K562 (cell line): ENCODE results near the gene GPT2. TPM values are rescaled to one million over a fixed set of nuclear protein-coding genes. Genes with fewer than 3 reads are reported as not detected.

ENCODE experiments used
- ATAC-seq: fragments of 200-7000 bp; cut with Tn5 transposase; 3 replicates; pipeline ENCODE4 v1.9.1; 2020; ENCODE audit warnings: moderate library complexity
- BruUV-seq: library from RNA; stranded (reverse); fragments of 400-500 nt; replicated peaks from 2 replicates; lab custom pipeline; 2021; lab: Mats Ljungman, UMichigan
- CTCF ChIA-PET: fragments of 300-600 bp; formaldehyde crosslinking; extraction: SDS; loops from one replicate; lab custom pipeline; 2021; ENCODE audit warnings: low intra/inter-chr PET ratio; lab: Yijun Ruan, JAX
- POLR2A ChIA-PET: fragments of 300-600, 350-650 bp; sonication (Branson Sonifier 250); formaldehyde crosslinking; extraction: SDS; loops from one replicate; lab custom pipeline; 2021; ENCODE audit warnings: antibody characterized with exemption, inconsistent platforms; lab: Yijun Ruan, JAX
- DNase-seq, 4 experiments: peaks; one replicate each; pipeline versions ENCODE4 v3.0.0 to v3.0.0-alpha.2; 2011 to 2018; ENCODE audit warnings: low spot score in 3 of 4, mixed read lengths in 3 of 4; ENCODE audit errors: extremely low read depth in 1 of 4
- FAIRE-seq: peaks from 2 replicates; lab custom pipeline; 2011; peaks lifted over from hg19 to GRCh38; lab: Jason Lieb, UNC
- H2AFZ ChIP-seq: 2 replicates; pipeline ENCODE4 v1.6.0; 2011; ENCODE audit warnings: low read depth, low read length, control low read depth, inconsistent platforms
- H3K27ac ChIP-seq: fragments of 200-600 bp; 3 replicates; pipeline ENCODE4 v1.8.0; 2011; ENCODE audit warnings: low read depth, mild to moderate bottlenecking, control low read depth, inconsistent platforms, low read length, moderate library complexity, mixed read lengths; ENCODE audit errors: extremely low read depth
- H3K27me3 ChIP-seq, 2 experiments: fragments of 300-600 bp in 1 of 2; 2 replicates in 1 of 2; 3 replicates in 1 of 2; pipeline versions ENCODE4 v1.6.0 to v1.8.0; 2011; ENCODE audit warnings: inconsistent platforms in 2 of 2, low read length in 2 of 2, mild to moderate bottlenecking in 1 of 2, mixed read lengths in 1 of 2, moderate library complexity in 1 of 2; ENCODE audit not compliant: control insufficient read depth in 2 of 2, insufficient read depth in 2 of 2
- H3K36me3 ChIP-seq: fragments of 300-600 bp; 3 replicates; pipeline ENCODE4 v1.8.0; 2011; ENCODE audit warnings: mild to moderate bottlenecking, low read length, inconsistent platforms; ENCODE audit not compliant: control insufficient read depth, insufficient read depth
- H3K4me1 ChIP-seq, 2 experiments: fragments of 200-600 bp in 1 of 2; replicated peaks in 1 of 2; 2 replicates in 1 of 2; 3 replicates in 1 of 2; pipeline versions ENCODE4 v1.5.1 to v1.8.0; 2011; ENCODE audit warnings: inconsistent platforms in 2 of 2, low read length in 2 of 2, mild to moderate bottlenecking in 1 of 2, mixed read lengths in 1 of 2, moderate library complexity in 1 of 2; ENCODE audit not compliant: control insufficient read depth in 2 of 2, insufficient read depth in 2 of 2
- H3K4me2 ChIP-seq: 2 replicates; pipeline ENCODE4 v1.6.1; 2011; ENCODE audit warnings: low read length, control low read depth, inconsistent platforms, mixed read lengths; ENCODE audit not compliant: insufficient read depth
- H3K4me3 ChIP-seq: fragments of 200-600 bp; sonication (generic), shearing (Covaris generic); 2 replicates; pipeline ENCODE4 v1.5.1; 2016; ENCODE audit warnings: control low read depth, inconsistent platforms
- H3K79me2 ChIP-seq: fragments of 200-600 bp; 3 replicates; pipeline ENCODE4 v1.8.0; 2011; ENCODE audit warnings: low read length, inconsistent platforms; ENCODE audit not compliant: control insufficient read depth, insufficient read depth
- H3K9ac ChIP-seq, 2 experiments: 2 replicates each; pipeline versions ENCODE4 v1.6.0 to v1.6.1; 2011; ENCODE audit warnings: low read depth in 2 of 2, low read length in 2 of 2, control low read depth in 1 of 2, inconsistent platforms in 1 of 2, mild to moderate bottlenecking in 1 of 2, mixed read lengths in 1 of 2; ENCODE audit not compliant: insufficient read depth in 1 of 2
- H3K9me1 ChIP-seq: one replicate; pipeline ENCODE4 v1.6.0; 2011; ENCODE audit warnings: inconsistent platforms, mild to moderate bottlenecking, low read length, moderate library complexity; ENCODE audit not compliant: control insufficient read depth, insufficient read depth
- H3K9me3 ChIP-seq: replicated peaks from 2 replicates; pipeline ENCODE4 v1.5.1; 2011; ENCODE audit warnings: low read depth, low read length, inconsistent platforms; ENCODE audit not compliant: control insufficient read depth, insufficient read depth
- H4K20me1 ChIP-seq: replicated peaks from 2 replicates; pipeline ENCODE4 v1.6.1; 2011; ENCODE audit warnings: low read length, inconsistent platforms, mixed read lengths; ENCODE audit not compliant: control insufficient read depth, insufficient read depth
- HNRNPLL ChIP-seq: fragments of 200-400 bp; formaldehyde crosslinking; IDR thresholded peaks from 2 replicates; pipeline ENCODE4 v1.6.1; 2017; ENCODE audit warnings: low read length, low read depth, mild to moderate bottlenecking; ENCODE audit not compliant: poor library complexity, severe bottlenecking
- KDM2B ChIP-seq: fragments of 250-450 bp; sonication (Bioruptor Pico); IDR thresholded peaks from 2 replicates; pipeline ENCODE4 v1.8.0; 2021; ENCODE audit warnings: mild to moderate bottlenecking, moderate library complexity
- RBBP5 ChIP-seq: fragments of 200-600 bp; sonication (generic); IDR thresholded peaks from 2 replicates; pipeline ENCODE4 v1.6.1; 2012; ENCODE audit warnings: borderline replicate concordance, mild to moderate bottlenecking, low read length, control low read depth, inconsistent platforms; ENCODE audit not compliant: insufficient read depth, poor library complexity, severe bottlenecking
- WGBS: fragments of 100-300 bp; shearing (Covaris generic); methylation state at CpG from one replicate; pipeline ENCODE4 v1.1.6; 2016; ENCODE audit warnings: low coverage, mixed read lengths; ENCODE audit not compliant: insufficient coverage; ENCODE audit errors: missing lambda C conversion rate; 5-methylcytosine and 5-hydroxymethylcytosine counted together
- in situ Hi-C: fragments of 300-500 bp; cut with MboI; formaldehyde crosslinking; loops from 4 replicates; pipeline ENCODE4 v1.15.0; 2018; ENCODE audit warnings: inconsistent platforms, mixed read lengths
- intact Hi-C: fragments of 100-400 bp; cut with micrococcal nuclease; formaldehyde crosslinking; loops from 2 replicates; pipeline ENCODE4 v1.14.2; 2022
- polyA plus RNA-seq, 8 experiments: library from polyadenylated mRNA; depleted of rRNA in 4 of 8; stranded (reverse) in 5 of 8; unstranded in 3 of 8; fragments of >200 nt; fragmentation: Nextera tagmentation in 2 of 8; fragmentation: Illumina TruSeq in 1 of 8; extraction: Ambion mirVana in 2 of 8; extraction: Trizol in 1 of 8; gene quantifications; 2 replicates each; pipeline versions ENCODE4 v1.2.1 to v1.2.3, GENCODE V29; 2011 to 2014; ENCODE audit warnings: inconsistent platforms in 1 of 8, missing spikeins in 1 of 8
- total RNA-seq, 7 experiments: library from RNA; depleted of rRNA in 6 of 7; stranded (reverse); fragments of >200 nt in 6 of 7; fragmentation: Illumina TruSeq in 2 of 7; extraction: Trizol in 2 of 7; gene quantifications; 2 replicates each; pipeline versions ENCODE4 v1.2.1 to v1.2.3, GENCODE V29; 2011 to 2021; ENCODE audit warnings: low replicate concordance in 1 of 7
- TF ChIP-seq, protein P1 (sequence below): fragments of 450-650 bp; IDR thresholded peaks from 2 replicates; pipeline ENCODE4 v1.6.1; 2016; ENCODE audit warnings: mild to moderate bottlenecking, moderate library complexity
- TF ChIP-seq, protein P2 (sequence below): fragments of 450-650 bp; IDR thresholded peaks from 2 replicates; pipeline ENCODE4 v1.6.1; 2016; ENCODE audit warnings: mild to moderate bottlenecking

Gene GPT2
- total and polyA plus RNA-seq, 9 of the 15 experiments (the other 6 are each of a cell fraction or from before 2014, with no cell fraction given), result 0.79 to 14.4 (median 5.8) TPM

DNA sequence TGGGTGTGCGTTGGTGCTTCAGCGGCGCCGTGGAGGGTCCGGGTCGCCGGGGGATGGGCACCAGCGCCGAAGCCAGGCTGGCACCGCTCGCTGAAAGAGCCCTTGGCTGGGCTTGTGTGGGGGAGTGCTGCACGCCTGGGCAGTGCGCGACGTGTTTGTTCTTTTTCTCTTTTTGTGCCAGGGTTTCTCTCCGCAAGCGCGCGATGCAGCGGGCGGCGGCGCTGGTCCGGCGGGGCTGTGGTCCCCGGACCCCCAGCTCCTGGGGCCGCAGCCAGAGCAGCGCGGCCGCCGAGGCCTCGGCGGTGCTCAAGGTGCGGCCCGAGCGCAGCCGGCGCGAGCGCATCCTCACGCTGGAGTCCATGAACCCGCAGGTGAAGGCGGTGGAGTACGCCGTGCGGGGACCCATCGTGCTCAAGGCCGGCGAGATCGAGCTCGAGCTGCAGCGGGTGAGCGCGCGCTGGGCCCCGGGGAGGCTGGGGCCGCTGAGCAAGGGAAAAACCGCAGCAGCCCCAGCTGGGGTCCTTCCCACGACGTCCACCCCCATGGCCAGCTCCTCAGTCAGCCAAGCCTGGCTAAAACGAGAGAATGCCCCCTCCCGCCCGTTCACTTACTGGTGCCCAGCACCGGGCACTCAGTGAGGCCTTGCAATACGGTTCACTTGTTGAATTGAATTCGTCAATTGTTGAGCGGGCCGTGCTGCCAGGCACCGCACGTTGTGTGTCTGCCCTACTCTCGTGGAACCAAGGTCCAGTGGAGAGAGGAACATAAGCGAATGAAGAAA lies 541 bp downstream of the GPT2 start:
- Histone ChIP-seq H3K9me1 (no peaks in the 10 kb centered on the region), H3K4me1 (peaks cover 17 to 19% of the 10 kb centered on the region in 2 experiments), H4K20me1 (peaks cover 4% of the 10 kb centered on the region; the same call in 1 of the 2 replicates), H3K27me3 (peaks cover 0 to 9% of the 10 kb centered on the region in 2 experiments; a peak in 1 of 5 replicates), H2AFZ (peak overlapping the region; percentile 91), H3K36me3 (no peaks in the 10 kb centered on the region), H3K9ac (peak overlapping the region; percentile 34 to 91; a peak in 3 of 4 replicates), H3K79me2 (no peaks in the 10 kb centered on the region), H3K9me3 (no peaks in the 10 kb centered on the region), H3K4me3 (peak overlapping the region; percentile 77), H3K27ac (no peak overlapping the region), H3K4me2 (peak overlapping the region; percentile 84)
- CTCF ChIA-PET, result no interaction called here
- intact Hi-C loops (no loop called here), in situ Hi-C loops (no loop called here)
- 17% methylated on average over 45 of the region's 72 CpGs for WGBS
- peak in 2 of 4 experiments; percentile 29 to 38 for DNase-seq
- BruUV-seq, result no TSS peak
- POLR2A ChIA-PET, result interaction anchor here (0.5 to 1.4 kb wide), 9 partner anchors 14 to 264 kb away, joined by 3 to 7 read pairs (median 3); no protein-coding TSS in a partner anchor
- no peak for FAIRE-seq
- ATAC-seq, result peak; percentile 8; the same call in 2 of the 3 replicates
- TF ChIP-seq, protein P1, sequence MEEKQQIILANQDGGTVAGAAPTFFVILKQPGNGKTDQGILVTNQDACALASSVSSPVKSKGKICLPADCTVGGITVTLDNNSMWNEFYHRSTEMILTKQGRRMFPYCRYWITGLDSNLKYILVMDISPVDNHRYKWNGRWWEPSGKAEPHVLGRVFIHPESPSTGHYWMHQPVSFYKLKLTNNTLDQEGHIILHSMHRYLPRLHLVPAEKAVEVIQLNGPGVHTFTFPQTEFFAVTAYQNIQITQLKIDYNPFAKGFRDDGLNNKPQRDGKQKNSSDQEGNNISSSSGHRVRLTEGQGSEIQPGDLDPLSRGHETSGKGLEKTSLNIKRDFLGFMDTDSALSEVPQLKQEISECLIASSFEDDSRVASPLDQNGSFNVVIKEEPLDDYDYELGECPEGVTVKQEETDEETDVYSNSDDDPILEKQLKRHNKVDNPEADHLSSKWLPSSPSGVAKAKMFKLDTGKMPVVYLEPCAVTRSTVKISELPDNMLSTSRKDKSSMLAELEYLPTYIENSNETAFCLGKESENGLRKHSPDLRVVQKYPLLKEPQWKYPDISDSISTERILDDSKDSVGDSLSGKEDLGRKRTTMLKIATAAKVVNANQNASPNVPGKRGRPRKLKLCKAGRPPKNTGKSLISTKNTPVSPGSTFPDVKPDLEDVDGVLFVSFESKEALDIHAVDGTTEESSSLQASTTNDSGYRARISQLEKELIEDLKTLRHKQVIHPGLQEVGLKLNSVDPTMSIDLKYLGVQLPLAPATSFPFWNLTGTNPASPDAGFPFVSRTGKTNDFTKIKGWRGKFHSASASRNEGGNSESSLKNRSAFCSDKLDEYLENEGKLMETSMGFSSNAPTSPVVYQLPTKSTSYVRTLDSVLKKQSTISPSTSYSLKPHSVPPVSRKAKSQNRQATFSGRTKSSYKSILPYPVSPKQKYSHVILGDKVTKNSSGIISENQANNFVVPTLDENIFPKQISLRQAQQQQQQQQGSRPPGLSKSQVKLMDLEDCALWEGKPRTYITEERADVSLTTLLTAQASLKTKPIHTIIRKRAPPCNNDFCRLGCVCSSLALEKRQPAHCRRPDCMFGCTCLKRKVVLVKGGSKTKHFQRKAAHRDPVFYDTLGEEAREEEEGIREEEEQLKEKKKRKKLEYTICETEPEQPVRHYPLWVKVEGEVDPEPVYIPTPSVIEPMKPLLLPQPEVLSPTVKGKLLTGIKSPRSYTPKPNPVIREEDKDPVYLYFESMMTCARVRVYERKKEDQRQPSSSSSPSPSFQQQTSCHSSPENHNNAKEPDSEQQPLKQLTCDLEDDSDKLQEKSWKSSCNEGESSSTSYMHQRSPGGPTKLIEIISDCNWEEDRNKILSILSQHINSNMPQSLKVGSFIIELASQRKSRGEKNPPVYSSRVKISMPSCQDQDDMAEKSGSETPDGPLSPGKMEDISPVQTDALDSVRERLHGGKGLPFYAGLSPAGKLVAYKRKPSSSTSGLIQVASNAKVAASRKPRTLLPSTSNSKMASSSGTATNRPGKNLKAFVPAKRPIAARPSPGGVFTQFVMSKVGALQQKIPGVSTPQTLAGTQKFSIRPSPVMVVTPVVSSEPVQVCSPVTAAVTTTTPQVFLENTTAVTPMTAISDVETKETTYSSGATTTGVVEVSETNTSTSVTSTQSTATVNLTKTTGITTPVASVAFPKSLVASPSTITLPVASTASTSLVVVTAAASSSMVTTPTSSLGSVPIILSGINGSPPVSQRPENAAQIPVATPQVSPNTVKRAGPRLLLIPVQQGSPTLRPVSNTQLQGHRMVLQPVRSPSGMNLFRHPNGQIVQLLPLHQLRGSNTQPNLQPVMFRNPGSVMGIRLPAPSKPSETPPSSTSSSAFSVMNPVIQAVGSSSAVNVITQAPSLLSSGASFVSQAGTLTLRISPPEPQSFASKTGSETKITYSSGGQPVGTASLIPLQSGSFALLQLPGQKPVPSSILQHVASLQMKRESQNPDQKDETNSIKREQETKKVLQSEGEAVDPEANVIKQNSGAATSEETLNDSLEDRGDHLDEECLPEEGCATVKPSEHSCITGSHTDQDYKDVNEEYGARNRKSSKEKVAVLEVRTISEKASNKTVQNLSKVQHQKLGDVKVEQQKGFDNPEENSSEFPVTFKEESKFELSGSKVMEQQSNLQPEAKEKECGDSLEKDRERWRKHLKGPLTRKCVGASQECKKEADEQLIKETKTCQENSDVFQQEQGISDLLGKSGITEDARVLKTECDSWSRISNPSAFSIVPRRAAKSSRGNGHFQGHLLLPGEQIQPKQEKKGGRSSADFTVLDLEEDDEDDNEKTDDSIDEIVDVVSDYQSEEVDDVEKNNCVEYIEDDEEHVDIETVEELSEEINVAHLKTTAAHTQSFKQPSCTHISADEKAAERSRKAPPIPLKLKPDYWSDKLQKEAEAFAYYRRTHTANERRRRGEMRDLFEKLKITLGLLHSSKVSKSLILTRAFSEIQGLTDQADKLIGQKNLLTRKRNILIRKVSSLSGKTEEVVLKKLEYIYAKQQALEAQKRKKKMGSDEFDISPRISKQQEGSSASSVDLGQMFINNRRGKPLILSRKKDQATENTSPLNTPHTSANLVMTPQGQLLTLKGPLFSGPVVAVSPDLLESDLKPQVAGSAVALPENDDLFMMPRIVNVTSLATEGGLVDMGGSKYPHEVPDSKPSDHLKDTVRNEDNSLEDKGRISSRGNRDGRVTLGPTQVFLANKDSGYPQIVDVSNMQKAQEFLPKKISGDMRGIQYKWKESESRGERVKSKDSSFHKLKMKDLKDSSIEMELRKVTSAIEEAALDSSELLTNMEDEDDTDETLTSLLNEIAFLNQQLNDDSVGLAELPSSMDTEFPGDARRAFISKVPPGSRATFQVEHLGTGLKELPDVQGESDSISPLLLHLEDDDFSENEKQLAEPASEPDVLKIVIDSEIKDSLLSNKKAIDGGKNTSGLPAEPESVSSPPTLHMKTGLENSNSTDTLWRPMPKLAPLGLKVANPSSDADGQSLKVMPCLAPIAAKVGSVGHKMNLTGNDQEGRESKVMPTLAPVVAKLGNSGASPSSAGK, result 0 out of 2 replicates have a peak, but pooled peaks have one; percentile 26
- TF ChIP-seq KDM2B (CRISPR knock-in tag) (peak; percentile 20; the same call in 1 of the 2 replicates), RBBP5 (peak; percentile 17), HNRNPLL (peak; percentile 15)
- TF ChIP-seq, protein P2, sequence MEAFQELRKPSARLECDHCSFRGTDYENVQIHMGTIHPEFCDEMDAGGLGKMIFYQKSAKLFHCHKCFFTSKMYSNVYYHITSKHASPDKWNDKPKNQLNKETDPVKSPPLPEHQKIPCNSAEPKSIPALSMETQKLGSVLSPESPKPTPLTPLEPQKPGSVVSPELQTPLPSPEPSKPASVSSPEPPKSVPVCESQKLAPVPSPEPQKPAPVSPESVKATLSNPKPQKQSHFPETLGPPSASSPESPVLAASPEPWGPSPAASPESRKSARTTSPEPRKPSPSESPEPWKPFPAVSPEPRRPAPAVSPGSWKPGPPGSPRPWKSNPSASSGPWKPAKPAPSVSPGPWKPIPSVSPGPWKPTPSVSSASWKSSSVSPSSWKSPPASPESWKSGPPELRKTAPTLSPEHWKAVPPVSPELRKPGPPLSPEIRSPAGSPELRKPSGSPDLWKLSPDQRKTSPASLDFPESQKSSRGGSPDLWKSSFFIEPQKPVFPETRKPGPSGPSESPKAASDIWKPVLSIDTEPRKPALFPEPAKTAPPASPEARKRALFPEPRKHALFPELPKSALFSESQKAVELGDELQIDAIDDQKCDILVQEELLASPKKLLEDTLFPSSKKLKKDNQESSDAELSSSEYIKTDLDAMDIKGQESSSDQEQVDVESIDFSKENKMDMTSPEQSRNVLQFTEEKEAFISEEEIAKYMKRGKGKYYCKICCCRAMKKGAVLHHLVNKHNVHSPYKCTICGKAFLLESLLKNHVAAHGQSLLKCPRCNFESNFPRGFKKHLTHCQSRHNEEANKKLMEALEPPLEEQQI, result no peak
